Heart left ventricle (tissue), 13 donors: ENCODE measurements around the gene DNAJC6.

Experiments
- CTCF ChIP-seq, 12 donors: fragments of 200-600 bp; sonication (generic) in 4 of 12; IDR thresholded peaks; one replicate each; pipeline versions ENCODE4 v1.5.0 to v1.8.0; 2018 to 2022; ENCODE audit warnings: antibody characterized with exemption in 12 of 12, mild to moderate bottlenecking in 5 of 12
- POLR2A ChIP-seq, 2 donors: fragments of 450-650 bp; IDR thresholded peaks; one replicate each; pipeline ENCODE4 v1.6.1; 2017; ENCODE audit warnings: antibody characterized with exemption in 2 of 2, mild to moderate bottlenecking in 2 of 2, moderate library complexity in 2 of 2
- donor health status: ischemic (EF 13 %, LVEDD 7.1; RV severe dilation, severe dysfunction).
- donor health status: DM: no; HTN: yes; CAD: no.
- donor health status: DM: no; HTN: no; CAD: no.
- donor health status: ischemic (EF 25% LVEDD 6.9; RV normal size, moderate dysfunction).
- donor health status: ischemic (EF 25% LVEDD 5.7; RV mildly dilated, moderate dysfunction).
- donor health status: ischemic (EF 35%, LVEDD 5.7; RV mildly dilated, moderate dysfunction).
- donor health status: nonischemic (EF 11% LVEDD 7.7; RV severe dilation, severe dysfunction).
- donor health status: DM: yes; HTN: yes; CAD: no.
- donor health status: PGD.
- donor health status: ischemic (EF 29% LVEDD 5.4; RV normal size, mild dysfunction).
- donor health status: nonischemic (EF 23%, LVEDD 6.1; RV moderate dilation, normal function).

GRCh38 chr1:65393347-65393746 lies 84.0 kb downstream of the DNAJC6 start:
- TF ChIP-seq POLR2A (IDR thresholded peaks at IDR 0.05) (no peak), CTCF (IDR thresholded peaks at IDR 0.05) (no peak)
